Liver (tissue), 9 donors: ENCODE results near the gene PCID2. TPM values are rescaled to one million over a fixed set of nuclear protein-coding genes. Genes with fewer than 3 reads are reported as not detected.
"Not testable (repeated sequence)": the region's sequence is repeated elsewhere in the genome, so short reads cannot be mapped to it uniquely, and the experiment has no call there.

Experiments used
- DNase-seq: peaks from one replicate; pipeline ENCODE4 v3.0.0-alpha.2; 2017; ENCODE audit warnings: low spot score
- H3K27ac ChIP-seq, 2 donors: one replicate each; pipeline ENCODE4 v1.7.0; 2013; ENCODE audit warnings: inconsistent platforms in 2 of 2, low read length in 2 of 2, control low read depth in 1 of 2, low read depth in 1 of 2, mild to moderate bottlenecking in 1 of 2
- H3K27me3 ChIP-seq, 4 donors: one replicate each; pipeline versions ENCODE4 v1.6.1 to v1.7.0; 2013; ENCODE audit warnings: low read length in 3 of 4, inconsistent platforms in 1 of 4, mild to moderate bottlenecking in 1 of 4, moderate library complexity in 1 of 4; ENCODE audit not compliant: control insufficient read depth in 4 of 4, insufficient read depth in 4 of 4
- H3K36me3 ChIP-seq, 4 donors: one replicate each; pipeline versions ENCODE4 v1.6.1 to v1.7.0; 2013; ENCODE audit warnings: low read length in 3 of 4, mild to moderate bottlenecking in 3 of 4, low read depth in 1 of 4, moderate library complexity in 1 of 4; ENCODE audit not compliant: control insufficient read depth in 4 of 4, insufficient read depth in 3 of 4
- H3K4me1 ChIP-seq, 4 donors: one replicate each; pipeline versions ENCODE4 v1.6.1 to v1.7.0; 2013; ENCODE audit warnings: low read length in 3 of 4, mild to moderate bottlenecking in 3 of 4, moderate library complexity in 1 of 4; ENCODE audit not compliant: control insufficient read depth in 4 of 4, insufficient read depth in 4 of 4
- H3K4me3 ChIP-seq, 3 donors: one replicate each; pipeline versions ENCODE4 v1.6.1 to v1.7.0; 2013; ENCODE audit warnings: low read length in 3 of 3, control low read depth in 1 of 3, low read depth in 1 of 3, mild to moderate bottlenecking in 1 of 3
- H3K9ac ChIP-seq, 2 donors: one replicate each; pipeline ENCODE4 v1.7.0; 2013; ENCODE audit warnings: low read length in 2 of 2, mild to moderate bottlenecking in 2 of 2, moderate library complexity in 2 of 2, control low read depth in 1 of 2, low read depth in 1 of 2
- H3K9me3 ChIP-seq, 4 donors: one replicate each; pipeline versions ENCODE4 v1.6.1 to v1.7.0; 2013; ENCODE audit warnings: low read length in 3 of 4; ENCODE audit not compliant: control insufficient read depth in 4 of 4
- FOXA1 ChIP-seq: IDR thresholded peaks from 2 replicates; pipeline ENCODE4 v1.6.1; 2016; ENCODE audit warnings: antibody characterized with exemption
- GABPA ChIP-seq, 2 donors: IDR thresholded peaks in 1 of 2; conservative IDR thresholded peaks in 1 of 2; 2 replicates each; pipeline ENCODE4 v1.6.1; 2016; ENCODE audit warnings: antibody characterized with exemption in 2 of 2, mild to moderate bottlenecking in 1 of 2, moderate library complexity in 1 of 2
- NR2F2 ChIP-seq: IDR thresholded peaks from 2 replicates; pipeline ENCODE4 v1.6.1; 2016; ENCODE audit warnings: antibody characterized with exemption
- RAD21 ChIP-seq, 2 donors: IDR thresholded peaks; 2 replicates each; pipeline ENCODE4 v1.6.1; 2016; ENCODE audit warnings: antibody characterized with exemption in 2 of 2, mild to moderate bottlenecking in 2 of 2
- RXRA ChIP-seq, 2 donors: IDR thresholded peaks; 2 replicates each; pipeline ENCODE4 v1.6.1; 2017 to 2018; ENCODE audit warnings: antibody characterized with exemption in 2 of 2, mild to moderate bottlenecking in 1 of 2
- SP1 ChIP-seq: IDR thresholded peaks from 2 replicates; pipeline ENCODE4 v1.6.1; 2018; ENCODE audit warnings: antibody characterized with exemption, mild to moderate bottlenecking
- TAF1 ChIP-seq: conservative IDR thresholded peaks from 2 replicates; pipeline ENCODE4 v1.6.1; 2016; ENCODE audit warnings: antibody characterized with exemption, mild to moderate bottlenecking
- YY1 ChIP-seq: IDR thresholded peaks from 2 replicates; pipeline ENCODE4 v1.6.1; 2016; ENCODE audit warnings: antibody characterized with exemption, mild to moderate bottlenecking
- WGBS: extraction: QIAGEN DNeasy Blood & Tissue Kit; methylation state at CpG from one replicate; pipeline ENCODE4 v1.1.7; 2013; 5-methylcytosine and 5-hydroxymethylcytosine counted together
- polyA plus RNA-seq, 2 donors: library from polyadenylated mRNA; stranded (reverse) in 1 of 2; unstranded in 1 of 2; fragments of 200-250 nt in 1 of 2; fragments of >200 nt in 1 of 2; fragmentation: Nextera tagmentation in 1 of 2; extraction: Ambion mirVana in 1 of 2; gene quantifications; one replicate each; pipeline versions ENCODE4 v1.2.1 to v1.2.3, GENCODE V29; 2013 to 2015
- total RNA-seq, 2 donors: library from RNA; depleted of rRNA; stranded (reverse); fragments of >200 nt; gene quantifications; one replicate each; pipeline ENCODE4 v1.2.3, GENCODE V29; 2014
- TF ChIP-seq, protein P1 (sequence below): IDR thresholded peaks from 2 replicates; pipeline ENCODE4 v1.6.1; 2016; ENCODE audit warnings: antibody characterized with exemption
- TF ChIP-seq, protein P2 (sequence below): IDR thresholded peaks from 2 replicates; pipeline ENCODE4 v1.6.1; 2016; ENCODE audit warnings: antibody characterized with exemption, mild to moderate bottlenecking
- TF ChIP-seq, protein P3 (sequence below): IDR thresholded peaks from 2 replicates; pipeline ENCODE4 v1.6.1; 2016; ENCODE audit warnings: antibody characterized with exemption
- TF ChIP-seq, protein P4 (sequence below): fragments of 150-350 bp; IDR thresholded peaks from 2 replicates; pipeline ENCODE4 v1.5.1; 2017; ENCODE audit warnings: improper control_type of control experiment, low read depth, low read length; ENCODE audit not compliant: missing input control
- donor health status: healthy.
- donor health status: healthy.
- donor health status: healthy.
- donor health status: healthy.
- donor health status: healthy.

PCID2 gene
- total RNA-seq (10 to 100 TPM; 30.6 to 39.1 TPM), polyA plus RNA-seq (10 to 100 TPM; 13.8 to 14.7 TPM)

DNA sequence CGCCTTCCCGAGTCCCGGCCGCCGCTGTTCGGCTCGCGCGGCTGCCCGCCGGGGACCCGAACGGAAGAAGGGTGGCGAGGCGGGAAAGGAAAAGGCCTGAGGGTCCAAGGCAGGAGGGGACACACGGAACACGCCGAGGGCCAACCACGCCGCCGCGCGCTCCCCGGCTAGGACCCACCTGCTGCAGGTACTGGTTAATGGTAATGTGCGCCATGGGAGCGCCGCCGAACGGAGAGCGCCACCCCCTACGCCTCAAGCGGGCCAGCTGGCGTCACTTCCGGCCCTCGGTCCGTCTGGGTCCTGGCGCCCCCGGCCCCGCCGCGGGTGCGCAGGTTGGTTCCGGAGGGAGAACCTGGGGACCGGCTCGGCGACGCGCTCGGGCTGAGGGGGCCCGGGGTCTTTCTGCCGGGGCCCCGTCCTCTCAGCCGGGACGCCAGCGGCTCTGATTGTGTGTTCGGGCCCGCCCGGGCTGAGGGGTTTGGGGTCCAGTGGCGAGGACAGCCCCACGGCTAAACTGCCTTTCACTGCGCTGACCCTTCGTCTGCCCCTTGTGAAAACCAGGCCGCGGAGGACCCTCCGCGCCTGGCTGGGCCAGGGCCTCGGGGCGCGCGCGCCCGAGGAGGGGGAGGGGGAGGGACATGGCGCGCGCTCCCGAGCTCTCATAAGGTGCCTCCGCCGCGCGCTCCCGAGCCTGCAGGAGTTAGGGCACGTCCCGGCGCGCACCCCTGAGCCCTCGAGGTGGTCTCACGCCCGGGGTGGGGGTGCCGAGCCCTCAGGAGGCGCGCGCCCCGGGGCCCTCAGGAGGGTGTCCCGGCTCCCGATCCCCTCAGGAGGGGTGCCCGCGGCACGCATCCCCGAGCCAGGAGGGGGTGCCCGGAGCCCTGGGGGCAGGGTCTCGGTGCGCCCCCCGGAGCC, at the start of gene PCID2:
PCID2 (minus strand) TSS at position 249 of the 915 bp plus-strand sequence; CDS start at position 214, 35 bp downstream.
- no peaks in the 10 kb centered on the region for H3K9me3 ChIP-seq
- TF ChIP-seq, protein P1, sequence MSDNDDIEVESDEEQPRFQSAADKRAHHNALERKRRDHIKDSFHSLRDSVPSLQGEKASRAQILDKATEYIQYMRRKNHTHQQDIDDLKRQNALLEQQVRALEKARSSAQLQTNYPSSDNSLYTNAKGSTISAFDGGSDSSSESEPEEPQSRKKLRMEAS: no peak
- peak in 1 of 2 donors; percentile 9 for TF ChIP-seq RAD21 (IDR thresholded peaks at IDR 0.05)
- TF ChIP-seq, protein P2, sequence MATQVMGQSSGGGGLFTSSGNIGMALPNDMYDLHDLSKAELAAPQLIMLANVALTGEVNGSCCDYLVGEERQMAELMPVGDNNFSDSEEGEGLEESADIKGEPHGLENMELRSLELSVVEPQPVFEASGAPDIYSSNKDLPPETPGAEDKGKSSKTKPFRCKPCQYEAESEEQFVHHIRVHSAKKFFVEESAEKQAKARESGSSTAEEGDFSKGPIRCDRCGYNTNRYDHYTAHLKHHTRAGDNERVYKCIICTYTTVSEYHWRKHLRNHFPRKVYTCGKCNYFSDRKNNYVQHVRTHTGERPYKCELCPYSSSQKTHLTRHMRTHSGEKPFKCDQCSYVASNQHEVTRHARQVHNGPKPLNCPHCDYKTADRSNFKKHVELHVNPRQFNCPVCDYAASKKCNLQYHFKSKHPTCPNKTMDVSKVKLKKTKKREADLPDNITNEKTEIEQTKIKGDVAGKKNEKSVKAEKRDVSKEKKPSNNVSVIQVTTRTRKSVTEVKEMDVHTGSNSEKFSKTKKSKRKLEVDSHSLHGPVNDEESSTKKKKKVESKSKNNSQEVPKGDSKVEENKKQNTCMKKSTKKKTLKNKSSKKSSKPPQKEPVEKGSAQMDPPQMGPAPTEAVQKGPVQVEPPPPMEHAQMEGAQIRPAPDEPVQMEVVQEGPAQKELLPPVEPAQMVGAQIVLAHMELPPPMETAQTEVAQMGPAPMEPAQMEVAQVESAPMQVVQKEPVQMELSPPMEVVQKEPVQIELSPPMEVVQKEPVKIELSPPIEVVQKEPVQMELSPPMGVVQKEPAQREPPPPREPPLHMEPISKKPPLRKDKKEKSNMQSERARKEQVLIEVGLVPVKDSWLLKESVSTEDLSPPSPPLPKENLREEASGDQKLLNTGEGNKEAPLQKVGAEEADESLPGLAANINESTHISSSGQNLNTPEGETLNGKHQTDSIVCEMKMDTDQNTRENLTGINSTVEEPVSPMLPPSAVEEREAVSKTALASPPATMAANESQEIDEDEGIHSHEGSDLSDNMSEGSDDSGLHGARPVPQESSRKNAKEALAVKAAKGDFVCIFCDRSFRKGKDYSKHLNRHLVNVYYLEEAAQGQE: peak; percentile 67
- peak; percentile 78 to 93 for TF ChIP-seq GABPA (IDR thresholded peaks at IDR 0.05 in 1 of 2, conservative IDR thresholded peaks at IDR 0.05 in 1 of 2)
- TF ChIP-seq RXRA (IDR thresholded peaks at IDR 0.05): no peak
- peak; percentile 85 for TF ChIP-seq YY1
- TF ChIP-seq SP1: peak; percentile 29
- peak within 1 kb of the TSS; percentile 86 to 95 for H3K9ac ChIP-seq
- peak; percentile 93 for DNase-seq
- no peaks in the 10 kb centered on the region for H3K27me3 ChIP-seq
- under 1% methylated on average over 103 of the region's 103 CpGs for WGBS
- H3K27ac ChIP-seq: peak within 1 kb of the TSS; percentile 99 to 100
- H3K4me3 ChIP-seq: peak within 1 kb of the TSS; percentile 95 to 99 (median 97)
- H3K36me3 ChIP-seq: peaks cover 0 to 2% (median 0%) of the 10 kb centered on the region in 4 donors
- H3K4me1 ChIP-seq: peaks cover 4 to 43% (median 31%) of the 10 kb centered on the region in 4 donors

DNA sequence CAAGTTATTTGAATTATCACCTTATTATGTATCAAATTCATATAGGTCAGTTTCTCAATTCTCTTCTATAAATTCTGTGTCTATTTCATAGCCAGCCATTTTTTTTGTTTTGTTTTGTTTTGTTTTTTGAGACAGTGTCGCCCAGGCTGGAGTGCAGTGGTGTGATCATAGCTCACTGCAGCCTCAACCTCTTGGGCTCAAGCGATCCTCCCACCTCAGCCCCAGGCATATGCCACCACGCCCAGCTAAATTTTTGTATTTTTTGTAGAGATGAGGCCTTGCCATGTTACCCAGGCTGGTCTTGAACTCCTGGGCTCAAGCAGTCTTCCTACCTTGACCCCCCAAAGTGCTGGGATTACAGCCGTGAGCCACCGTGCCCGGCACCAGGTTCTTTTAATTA, 49.4 kb upstream of the PCID2 start:
- H3K9ac ChIP-seq, H3K4me1 ChIP-seq, H3K27ac ChIP-seq, DNase-seq, H3K9me3 ChIP-seq, H3K4me3 ChIP-seq, H3K27me3 ChIP-seq: not testable (repeated sequence)
- peaks cover 14 to 62% (median 31%) of the 10 kb centered on the region in 4 donors for H3K36me3 ChIP-seq
- WGBS: 97% methylated on average over 6 of the region's 6 CpGs

DNA sequence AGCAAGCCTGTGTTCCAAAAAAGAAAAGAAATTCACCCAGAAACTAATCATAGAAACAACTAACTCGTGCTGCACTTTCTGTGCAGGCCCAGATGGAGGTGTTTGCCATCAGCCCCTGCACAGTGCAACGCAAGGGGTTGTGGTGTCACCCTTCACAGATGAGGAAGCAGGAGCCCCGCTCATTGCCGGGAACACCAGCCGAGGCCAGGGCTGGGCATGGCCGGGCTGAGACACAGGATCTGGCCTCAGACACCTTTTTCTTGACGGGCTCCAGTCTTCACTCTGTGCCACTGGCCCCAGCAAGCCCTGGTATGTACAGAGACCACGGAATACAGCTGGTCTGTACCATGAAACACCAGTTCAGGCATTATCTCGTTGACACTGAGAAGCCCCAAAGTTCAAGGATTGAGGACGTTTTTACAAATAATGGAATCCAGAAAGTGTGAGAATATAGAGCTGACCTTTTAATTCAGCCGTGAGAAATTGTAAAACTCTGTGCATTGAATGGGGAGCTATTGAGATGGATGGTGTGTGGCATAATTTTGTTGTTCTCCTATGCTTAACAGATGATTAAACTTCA, 44.1 kb upstream of the PCID2 start:
- Histone ChIP-seq H3K9me3 (no peaks in the 10 kb centered on the region), H3K4me1 (no peaks in the 10 kb centered on the region), H3K27me3 (no peaks in the 10 kb centered on the region), H3K4me3 (no peak overlapping the region), H3K36me3 (peaks cover 9 to 79% (median 49%) of the 10 kb centered on the region in 4 donors), H3K9ac (no peak overlapping the region), H3K27ac (no peak overlapping the region)
- no peak for DNase-seq
- 89% methylated on average over 11 of the region's 11 CpGs for WGBS
- TF ChIP-seq FOXA1 (no peak), NR2F2 (no peak), TAF1 (no peak), RXRA (IDR thresholded peaks at IDR 0.05) (no peak), RAD21 (IDR thresholded peaks at IDR 0.05) (no peak), GABPA (IDR thresholded peaks at IDR 0.05 in 1 of 2, conservative IDR thresholded peaks at IDR 0.05 in 1 of 2) (no peak)
- TF ChIP-seq, protein P3, sequence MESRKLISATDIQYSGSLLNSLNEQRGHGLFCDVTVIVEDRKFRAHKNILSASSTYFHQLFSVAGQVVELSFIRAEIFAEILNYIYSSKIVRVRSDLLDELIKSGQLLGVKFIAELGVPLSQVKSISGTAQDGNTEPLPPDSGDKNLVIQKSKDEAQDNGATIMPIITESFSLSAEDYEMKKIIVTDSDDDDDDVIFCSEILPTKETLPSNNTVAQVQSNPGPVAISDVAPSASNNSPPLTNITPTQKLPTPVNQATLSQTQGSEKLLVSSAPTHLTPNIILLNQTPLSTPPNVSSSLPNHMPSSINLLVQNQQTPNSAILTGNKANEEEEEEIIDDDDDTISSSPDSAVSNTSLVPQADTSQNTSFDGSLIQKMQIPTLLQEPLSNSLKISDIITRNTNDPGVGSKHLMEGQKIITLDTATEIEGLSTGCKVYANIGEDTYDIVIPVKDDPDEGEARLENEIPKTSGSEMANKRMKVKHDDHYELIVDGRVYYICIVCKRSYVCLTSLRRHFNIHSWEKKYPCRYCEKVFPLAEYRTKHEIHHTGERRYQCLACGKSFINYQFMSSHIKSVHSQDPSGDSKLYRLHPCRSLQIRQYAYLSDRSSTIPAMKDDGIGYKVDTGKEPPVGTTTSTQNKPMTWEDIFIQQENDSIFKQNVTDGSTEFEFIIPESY: no peak
- TF ChIP-seq, protein P2: no peak
- TF ChIP-seq, protein P4, sequence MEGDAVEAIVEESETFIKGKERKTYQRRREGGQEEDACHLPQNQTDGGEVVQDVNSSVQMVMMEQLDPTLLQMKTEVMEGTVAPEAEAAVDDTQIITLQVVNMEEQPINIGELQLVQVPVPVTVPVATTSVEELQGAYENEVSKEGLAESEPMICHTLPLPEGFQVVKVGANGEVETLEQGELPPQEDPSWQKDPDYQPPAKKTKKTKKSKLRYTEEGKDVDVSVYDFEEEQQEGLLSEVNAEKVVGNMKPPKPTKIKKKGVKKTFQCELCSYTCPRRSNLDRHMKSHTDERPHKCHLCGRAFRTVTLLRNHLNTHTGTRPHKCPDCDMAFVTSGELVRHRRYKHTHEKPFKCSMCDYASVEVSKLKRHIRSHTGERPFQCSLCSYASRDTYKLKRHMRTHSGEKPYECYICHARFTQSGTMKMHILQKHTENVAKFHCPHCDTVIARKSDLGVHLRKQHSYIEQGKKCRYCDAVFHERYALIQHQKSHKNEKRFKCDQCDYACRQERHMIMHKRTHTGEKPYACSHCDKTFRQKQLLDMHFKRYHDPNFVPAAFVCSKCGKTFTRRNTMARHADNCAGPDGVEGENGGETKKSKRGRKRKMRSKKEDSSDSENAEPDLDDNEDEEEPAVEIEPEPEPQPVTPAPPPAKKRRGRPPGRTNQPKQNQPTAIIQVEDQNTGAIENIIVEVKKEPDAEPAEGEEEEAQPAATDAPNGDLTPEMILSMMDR: no peak
